ENCODE results near the gene PRPF40B.
"Not testable (repeated sequence)": the region's sequence is repeated elsewhere in the genome, so short reads cannot be mapped to it uniquely, and the experiment has no call there.

PRPF40B gene
- total RNA-seq, result 0.63 to 4.8 (median 2.4) reads per million in 18 experiments

- peak; percentile 79 to 88 for DNase-seq
These were observed at the start of gene PRPF40B for GRCh38 chr12:49623142-49623904. Gene PRPF40B (plus strand): TSS chr12:49623561. CDS start chr12:49623591, 30 bp downstream.

- DNase-seq, result no peak
These were observed 45.6 kb upstream of the PRPF40B start for GRCh38 chr12:49577589-49578315.

GRCh38 chr12:49578471-49579112 is 44.8 kb upstream of the PRPF40B start:
- no peak for DNase-seq

GRCh38 chr12:49580572-49581535 is 42.5 kb upstream of the PRPF40B start:
- peak; percentile 67 to 68 for DNase-seq

GRCh38 chr12:49582201-49582600 is 41.2 kb upstream of the PRPF40B start:
- DNase-seq, result no peak

GRCh38 chr12:49582850-49583249 is 40.5 kb upstream of the PRPF40B start:
- no peak for DNase-seq

- no peak for DNase-seq
These were observed 39.8 kb upstream of the PRPF40B start for GRCh38 chr12:49583366-49584094.

GRCh38 chr12:49584591-49584990 is 38.8 kb upstream of the PRPF40B start:
- no peak for DNase-seq

- DNase-seq, result no peak
These were observed 37.6 kb upstream of the PRPF40B start for GRCh38 chr12:49585477-49586459.

- no peak for DNase-seq
These were observed 36.0 kb upstream of the PRPF40B start for GRCh38 chr12:49587174-49587908.

- no peak for DNase-seq
These were observed 35.1 kb upstream of the PRPF40B start for GRCh38 chr12:49588281-49588680.

GRCh38 chr12:49588721-49589516 is 34.4 kb upstream of the PRPF40B start:
- peak in 1 of 2 donors; percentile 13 for DNase-seq

- no peak for DNase-seq
These were observed 24.8 kb upstream of the PRPF40B start for GRCh38 chr12:49598527-49598926.

- no peak for DNase-seq
These were observed 23.4 kb upstream of the PRPF40B start for GRCh38 chr12:49599961-49600360.

- DNase-seq, result no peak
These were observed 19.6 kb upstream of the PRPF40B start for GRCh38 chr12:49603721-49604120.

- no peak for DNase-seq
These were observed 18.5 kb upstream of the PRPF40B start for GRCh38 chr12:49604856-49605255.

GRCh38 chr12:49605539-49605938 is 17.8 kb upstream of the PRPF40B start, which contains the start of gene FAM186B:
Gene FAM186B (minus strand): TSS chr12:49605639. CDS start chr12:49605477, 162 bp downstream.
- not testable (repeated sequence) for DNase-seq

All from inflammatory macrophage (primary cell).